Prostate gland (tissue), 2 donors: Measurements from ENCODE around the gene FNDC3B. TPM values are rescaled to one million over a fixed set of nuclear protein-coding genes. Genes with fewer than 3 reads are reported as not detected.

ENCODE experiments used
- DNase-seq: peaks from one replicate; pipeline ENCODE4 v3.0.0-alpha.2; 2019; ENCODE audit warnings: low spot score
- H3K27ac ChIP-seq, 2 donors: fragments of 200-600 bp; sonication (generic); 2 replicates each; pipeline ENCODE4 v1.5.1; 2017 to 2019
- H3K27me3 ChIP-seq: fragments of 200-600 bp; sonication (generic); replicated peaks from 2 replicates; pipeline ENCODE4 v1.5.1; 2019; ENCODE audit not compliant: insufficient read depth
- H3K36me3 ChIP-seq, 2 donors: fragments of 200-600 bp; sonication (generic); 1 replicate in 1 of 2; 2 replicates in 1 of 2; pipeline versions ENCODE4 v1.5.1 to v1.8.1; 2017 to 2019
- H3K4me1 ChIP-seq: fragments of 200-600 bp; sonication (generic); replicated peaks from 2 replicates; pipeline ENCODE4 v1.5.1; 2019
- H3K4me3 ChIP-seq, 2 donors: fragments of 200-600 bp; sonication (generic); 2 replicates each; pipeline ENCODE4 v1.5.1; 2017 to 2019
- H3K9me3 ChIP-seq: fragments of 200-600 bp; sonication (generic); 2 replicates; pipeline ENCODE4 v1.5.1; 2017
- CTCF ChIP-seq, 4 experiments: fragments of 200-600 bp in 2 of 4; fragments of 450-650 bp in 2 of 4; sonication (generic) in 2 of 4; IDR thresholded peaks; 1 replicate in 3 of 4; 2 replicates in 1 of 4; pipeline ENCODE4 v1.5.1; 2016 to 2019; ENCODE audit warnings: antibody characterized with exemption in 4 of 4, mild to moderate bottlenecking in 2 of 4, moderate library complexity in 2 of 4
- POLR2A ChIP-seq: fragments of 450-650 bp; IDR thresholded peaks from one replicate; pipeline ENCODE4 v1.6.1; 2016; ENCODE audit warnings: antibody characterized with exemption, mild to moderate bottlenecking
- POLR2AphosphoS5 ChIP-seq: sonication (generic); formaldehyde crosslinking; IDR thresholded peaks from one replicate; pipeline ENCODE4 v1.6.1; 2017; ENCODE audit warnings: antibody characterized with exemption
- WGBS: methylation state at CpG from one replicate; pipeline ENCODE4 v1.1.5; 2018; 5-methylcytosine and 5-hydroxymethylcytosine counted together
- intact Hi-C: fragments of 100-400 bp; cut with DNase I; formaldehyde crosslinking; loops from one replicate; pipeline ENCODE4 v1.14.2; 2022
- total RNA-seq, 2 donors: library from RNA; depleted of rRNA; stranded (reverse); fragments of >200 nt; gene quantifications; one replicate each; pipeline ENCODE4 v1.1.0, GENCODE V29; 2016

FNDC3B gene
- total RNA-seq, 2 donors from 2014 or later, result 35.9 to 62.4 TPM

DNA sequence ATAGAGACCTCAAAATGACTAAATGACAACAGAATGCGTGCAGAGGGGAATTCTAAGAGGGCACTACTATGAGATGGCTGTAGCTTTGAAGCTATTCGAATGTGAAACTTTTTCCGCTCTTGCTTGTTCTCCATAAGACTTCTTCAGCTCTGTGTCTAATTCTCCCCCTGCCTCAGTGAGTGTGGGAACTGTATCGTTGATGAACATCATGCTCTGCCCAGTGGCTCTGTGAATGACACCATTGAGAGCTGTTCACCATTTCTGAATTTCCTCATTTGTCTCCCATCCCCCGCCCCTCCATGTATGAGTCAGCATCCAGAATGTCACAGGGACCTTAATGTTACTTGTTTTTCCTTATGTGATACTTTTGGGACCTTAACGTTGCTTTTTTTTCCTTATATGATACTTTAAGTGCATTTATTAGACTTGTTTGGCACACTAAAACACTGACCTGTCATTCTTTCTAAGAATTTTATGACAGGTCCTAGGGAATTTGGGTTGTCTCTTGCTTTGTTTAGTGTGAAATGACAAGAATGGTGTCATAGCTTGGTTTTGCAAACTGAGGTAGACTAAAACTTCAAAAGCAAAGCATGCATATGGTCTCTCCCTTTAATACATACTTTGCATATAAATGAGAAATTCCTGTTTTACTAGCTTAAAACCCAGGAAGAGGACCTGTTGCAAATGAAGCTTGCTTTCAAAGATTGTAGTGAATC lies 99.6 kb downstream of the FNDC3B start:
- Histone ChIP-seq H3K9me3 (no peaks in the 10 kb centered on the region), H3K4me1 (peaks cover 13% of the 10 kb centered on the region), H3K4me3 (no peak overlapping the region), H3K27ac (peak overlapping the region; percentile 20 to 36), H3K36me3 (no peaks in the 10 kb centered on the region), H3K27me3 (no peaks in the 10 kb centered on the region)
- no peak for DNase-seq
- WGBS, result 68% methylated on average over 6 of the region's 6 CpGs
- TF ChIP-seq POLR2AphosphoS5 (peak; percentile 21), POLR2A (no peak)
- intact Hi-C loops, result loop anchor here (5.0 kb wide), 1 partner anchor 63 kb away; no protein-coding TSS in a partner anchor

- no peak for DNase-seq
- TF ChIP-seq POLR2A (no peak), CTCF (IDR thresholded peaks at IDR 0.05) (no peak), POLR2AphosphoS5 (no peak)
- Histone ChIP-seq H3K4me1 (peaks cover 13% of the 10 kb centered on the region), H3K9me3 (no peaks in the 10 kb centered on the region), H3K27ac (no peak overlapping the region), H3K36me3 (no peaks in the 10 kb centered on the region), H3K27me3 (no peaks in the 10 kb centered on the region), H3K4me3 (no peak overlapping the region)
- intact Hi-C loops, result loop anchor here (5.0 kb wide), 2 partner anchors 63 to 123 kb away; no protein-coding TSS in a partner anchor
- WGBS, result 65% methylated on average over 3 of the region's 3 CpGs
Observed at GRCh38 chr3:172139528-172140276, 100.3 kb downstream of the FNDC3B start.

GRCh38 chr3:172140499-172141391 lies 101.4 kb downstream of the FNDC3B start:
- Histone ChIP-seq H3K4me3 (no peak overlapping the region), H3K27ac (peak overlapping the region; percentile 33 to 46), H3K4me1 (peaks cover 13% of the 10 kb centered on the region), H3K9me3 (no peaks in the 10 kb centered on the region), H3K36me3 (no peaks in the 10 kb centered on the region), H3K27me3 (no peaks in the 10 kb centered on the region)
- intact Hi-C loops, result loop anchor here (5.0 kb wide), 1 partner anchor 122 kb away; no protein-coding TSS in a partner anchor
- DNase-seq, result peak; percentile 58
- WGBS, result 21% methylated on average over 7 of the region's 7 CpGs
- peak in 1 of 4 experiments; percentile 9 for TF ChIP-seq CTCF (IDR thresholded peaks at IDR 0.05)
- no peak for TF ChIP-seq POLR2A
- peak; percentile 87 for TF ChIP-seq POLR2AphosphoS5

DNA sequence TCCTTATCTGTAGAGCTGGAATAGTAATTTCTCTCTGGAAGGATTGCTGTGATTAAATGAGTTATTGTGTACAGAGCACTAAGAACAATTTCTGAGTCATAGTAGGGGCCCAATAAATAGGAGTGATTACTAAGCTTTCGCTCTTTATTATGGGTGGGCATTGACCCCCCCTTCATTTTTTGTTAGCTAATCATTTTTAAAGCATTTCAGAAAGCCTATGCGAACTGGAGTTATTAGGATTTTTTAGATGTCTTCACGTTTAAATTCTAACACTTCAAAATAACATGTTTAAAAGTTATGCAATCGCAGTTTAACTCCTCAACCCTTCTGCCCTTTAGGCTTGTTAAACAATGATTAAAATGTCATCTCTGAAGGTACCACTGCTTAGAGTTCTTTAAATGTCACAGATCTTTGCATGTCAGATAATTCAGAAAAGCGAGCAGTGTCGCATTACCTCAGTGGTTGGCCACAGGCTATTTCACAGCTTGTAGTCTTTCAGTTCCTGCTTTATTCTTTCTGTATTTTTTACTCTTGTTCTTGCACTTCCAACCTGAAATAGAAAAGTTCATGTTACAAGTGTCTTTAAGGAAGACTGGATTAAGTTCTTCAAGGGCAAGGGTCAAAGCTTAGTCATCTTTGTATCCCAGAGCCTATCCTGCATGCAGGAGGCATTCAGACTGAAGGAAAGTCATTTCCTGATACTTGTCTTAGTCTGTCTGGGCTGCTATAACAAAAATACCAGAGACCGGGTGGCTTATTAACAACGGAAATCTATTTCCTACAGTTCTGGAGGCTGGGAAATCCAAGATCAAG lies 102.9 kb downstream of the FNDC3B start:
- Histone ChIP-seq H3K36me3 (no peaks in the 10 kb centered on the region), H3K9me3 (no peaks in the 10 kb centered on the region), H3K4me1 (peaks cover 13% of the 10 kb centered on the region), H3K27me3 (no peaks in the 10 kb centered on the region), H3K4me3 (no peak overlapping the region), H3K27ac (no peak overlapping the region)
- no peak for TF ChIP-seq POLR2AphosphoS5
- TF ChIP-seq CTCF (IDR thresholded peaks at IDR 0.05), result no peak
- TF ChIP-seq POLR2A, result no peak
- intact Hi-C loops, result loop anchor here (5.0 kb wide), 1 partner anchor 120 kb away; no protein-coding TSS in a partner anchor
- no peak for DNase-seq
- WGBS, result 72% methylated on average over 8 of the region's 8 CpGs
